HG03442 (cell line): ENCODE data around the gene PBX2.
"Not testable (repeated sequence)": the region's sequence is repeated elsewhere in the genome, so short reads cannot be mapped to it uniquely, and the experiment has no call there.

ENCODE experiments used
- ATAC-seq: cut with Tn5 transposase; IDR thresholded peaks from one replicate; pipeline ENCODE4 v1.9.1; 2021; ENCODE audit warnings: mild to moderate bottlenecking, moderate library complexity; ENCODE audit not compliant: unreplicated experiment

PBX2 gene

DNA sequence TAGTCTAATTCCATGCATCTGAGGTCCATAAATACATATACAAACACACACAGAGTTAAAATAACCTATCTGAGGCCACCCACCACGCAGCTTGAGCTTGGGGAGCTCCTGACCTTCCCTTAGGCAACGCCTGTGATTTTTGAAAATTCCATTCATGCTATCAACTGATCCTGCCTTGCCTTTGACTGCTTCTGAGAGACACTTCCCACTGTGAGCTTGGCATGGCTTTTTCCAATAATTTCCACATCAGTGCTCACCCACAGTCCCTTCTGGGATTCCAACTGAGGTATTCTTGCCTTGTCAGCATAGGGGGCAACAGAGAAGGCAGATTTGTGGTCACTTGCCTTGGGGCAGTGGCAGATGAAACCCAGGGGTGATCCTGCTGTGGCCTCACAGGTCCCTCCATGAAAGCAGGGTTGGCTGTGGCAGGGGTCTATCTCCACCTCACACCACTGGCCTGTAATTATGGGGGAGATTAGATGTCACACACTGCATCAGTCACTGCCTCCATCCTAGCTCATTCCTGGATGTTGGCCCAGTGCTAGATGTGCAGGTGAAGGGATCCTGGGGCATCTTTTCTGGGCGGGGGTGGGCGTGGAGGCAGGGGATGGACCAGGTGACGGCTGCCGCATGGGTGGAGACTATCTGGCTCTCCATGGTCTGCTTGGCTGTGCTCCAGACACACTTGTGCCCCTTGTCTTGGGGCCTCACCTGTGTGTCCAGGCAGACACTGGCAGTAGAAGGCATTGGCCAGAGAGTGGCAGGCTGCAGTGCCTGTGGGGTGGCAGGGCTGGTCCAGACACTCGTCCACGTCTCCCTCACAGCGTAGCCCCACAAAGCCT is 13.6 kb upstream of the PBX2 start:
- ATAC-seq, result no peak

DNA sequence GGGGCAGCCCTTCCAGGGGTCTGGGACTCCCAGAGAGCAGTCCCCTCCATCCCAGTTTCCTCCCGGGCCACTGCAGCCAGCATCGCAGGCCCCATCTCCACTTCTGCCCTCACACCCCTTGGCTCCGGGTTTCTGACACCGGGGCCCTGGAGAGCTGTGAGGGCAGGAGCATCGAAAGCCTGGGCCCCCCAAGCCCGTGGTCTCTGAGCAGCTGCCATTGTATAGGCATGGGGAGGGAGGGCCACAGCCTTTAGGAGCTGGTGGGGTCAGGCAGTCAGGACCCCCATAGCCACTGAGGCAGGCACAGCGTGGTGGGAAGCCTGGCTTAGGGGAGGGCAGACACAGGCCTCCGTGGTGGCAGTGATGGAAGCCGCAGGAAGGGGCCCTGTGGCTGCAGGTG is 12.2 kb upstream of the PBX2 start:
- no peak for ATAC-seq

DNA sequence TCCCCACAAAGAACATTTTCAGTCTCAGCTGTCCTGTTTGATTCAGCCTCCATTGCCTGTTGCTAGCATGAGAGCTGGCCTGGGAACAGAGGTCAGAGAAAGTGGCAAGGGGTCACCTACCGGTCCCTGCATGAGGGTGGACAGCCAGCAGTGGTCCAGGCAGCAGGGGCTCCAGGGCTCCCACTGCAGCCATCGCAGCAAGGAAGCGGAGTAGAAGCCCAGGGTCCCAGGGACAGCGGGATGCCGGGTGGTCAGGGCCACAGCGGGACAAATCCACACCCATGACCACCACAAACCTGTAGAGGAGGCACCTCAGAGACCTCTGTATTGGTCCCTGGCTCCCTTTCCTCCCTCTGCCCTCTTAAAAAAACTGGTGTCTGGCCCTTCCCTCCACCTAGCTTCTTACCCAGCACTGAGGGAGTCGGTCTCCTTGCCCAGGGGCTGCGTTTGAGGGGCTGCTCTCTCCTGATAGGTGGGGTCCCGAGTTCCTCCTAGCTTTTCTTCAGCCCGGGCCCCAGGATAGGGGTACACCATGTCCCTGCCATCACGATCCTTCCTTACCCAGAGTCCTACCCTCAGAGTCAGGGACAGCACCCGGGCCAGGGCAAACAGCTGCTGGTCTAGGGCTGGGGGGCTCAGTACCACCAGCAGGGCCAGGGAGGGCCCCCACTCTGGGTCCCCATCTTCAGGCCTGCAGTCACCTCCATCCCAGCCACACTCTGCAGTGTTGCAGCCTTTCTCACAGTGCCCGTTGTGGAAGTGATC is 10.9 kb upstream of the PBX2 start:
- ATAC-seq, result no peak

DNA sequence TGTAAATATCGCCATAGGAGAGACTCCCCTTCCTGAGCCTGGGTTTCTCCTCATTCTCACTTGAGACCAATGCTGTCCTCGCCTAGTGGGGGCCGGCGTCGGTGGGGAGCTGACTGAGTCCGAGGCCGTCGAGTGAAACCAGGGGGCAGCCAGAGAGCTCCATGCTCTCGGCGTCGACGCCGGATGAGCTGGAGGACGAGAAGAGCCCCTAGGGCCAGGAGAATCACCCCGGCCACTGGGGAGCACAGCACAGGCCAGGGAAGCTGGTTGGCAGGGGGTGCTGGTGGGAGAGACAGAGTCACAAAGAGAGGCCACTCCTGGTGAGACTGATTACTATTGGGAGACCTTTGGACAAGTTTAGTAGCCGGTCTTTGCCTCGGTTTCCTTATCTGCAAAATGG is 8.9 kb upstream of the PBX2 start:
- no peak for ATAC-seq

DNA sequence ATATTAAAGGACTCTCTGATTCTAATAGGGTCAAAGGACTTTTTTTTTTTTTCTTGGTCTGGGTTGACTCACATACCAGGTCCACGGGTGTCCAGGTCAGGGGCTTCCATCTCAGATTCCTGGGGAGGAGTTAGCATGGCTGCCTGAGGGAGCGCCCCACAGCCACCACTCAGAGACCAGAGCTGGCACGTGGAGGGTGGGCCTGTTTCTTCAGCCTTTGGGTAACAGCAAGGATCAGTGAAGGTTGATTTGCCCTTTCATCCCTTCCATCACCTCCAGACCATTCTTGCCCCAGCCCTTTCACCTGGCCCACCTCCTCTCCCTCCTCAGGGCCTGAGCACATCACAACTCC is 8.3 kb upstream of the PBX2 start:
- ATAC-seq, result no peak

DNA sequence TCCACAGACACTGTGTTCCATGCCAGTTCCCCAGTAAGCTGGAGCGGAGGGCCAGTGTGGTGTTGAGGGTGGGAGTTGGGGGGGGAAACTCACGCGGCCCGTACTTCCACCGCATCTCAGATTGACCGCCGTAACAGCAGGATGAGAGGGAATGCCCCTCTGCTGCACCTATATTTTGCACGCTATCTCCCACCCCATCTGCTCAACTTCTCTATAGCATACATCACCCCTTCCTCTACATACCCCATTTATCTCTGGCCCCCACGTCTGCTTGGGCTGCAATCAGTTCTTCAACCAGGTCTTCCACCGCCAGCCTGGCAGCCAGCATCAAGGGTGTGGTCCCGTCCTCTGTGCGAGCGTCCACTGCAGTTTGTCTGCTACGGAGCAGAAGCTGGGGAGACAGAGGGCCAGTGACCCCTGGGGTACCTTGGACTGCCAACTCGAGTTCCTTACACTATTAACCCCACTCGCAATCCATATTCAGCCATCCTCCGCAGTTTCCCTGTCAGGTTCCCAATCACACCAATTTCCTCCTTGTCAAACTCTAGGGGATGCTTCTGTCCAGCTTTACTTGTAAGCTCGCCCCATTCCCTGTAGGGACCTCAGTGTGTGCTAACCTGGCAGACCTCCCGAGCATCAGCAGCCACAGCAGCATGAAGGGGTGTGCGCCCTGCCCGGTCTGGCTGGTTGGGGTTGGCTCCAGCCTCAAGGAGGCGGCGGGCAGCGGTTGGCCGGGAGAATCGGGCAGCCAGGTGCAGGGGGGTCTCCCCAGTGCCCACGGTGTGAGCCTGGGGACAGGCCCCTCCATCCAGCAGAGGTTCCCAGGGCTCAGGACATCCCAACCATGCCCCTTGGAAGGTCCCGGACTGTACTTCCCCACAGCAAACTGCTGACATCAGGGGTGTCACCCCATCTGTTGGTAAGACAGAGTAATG is 6.9 kb upstream of the PBX2 start:
- ATAC-seq, result no peak

DNA sequence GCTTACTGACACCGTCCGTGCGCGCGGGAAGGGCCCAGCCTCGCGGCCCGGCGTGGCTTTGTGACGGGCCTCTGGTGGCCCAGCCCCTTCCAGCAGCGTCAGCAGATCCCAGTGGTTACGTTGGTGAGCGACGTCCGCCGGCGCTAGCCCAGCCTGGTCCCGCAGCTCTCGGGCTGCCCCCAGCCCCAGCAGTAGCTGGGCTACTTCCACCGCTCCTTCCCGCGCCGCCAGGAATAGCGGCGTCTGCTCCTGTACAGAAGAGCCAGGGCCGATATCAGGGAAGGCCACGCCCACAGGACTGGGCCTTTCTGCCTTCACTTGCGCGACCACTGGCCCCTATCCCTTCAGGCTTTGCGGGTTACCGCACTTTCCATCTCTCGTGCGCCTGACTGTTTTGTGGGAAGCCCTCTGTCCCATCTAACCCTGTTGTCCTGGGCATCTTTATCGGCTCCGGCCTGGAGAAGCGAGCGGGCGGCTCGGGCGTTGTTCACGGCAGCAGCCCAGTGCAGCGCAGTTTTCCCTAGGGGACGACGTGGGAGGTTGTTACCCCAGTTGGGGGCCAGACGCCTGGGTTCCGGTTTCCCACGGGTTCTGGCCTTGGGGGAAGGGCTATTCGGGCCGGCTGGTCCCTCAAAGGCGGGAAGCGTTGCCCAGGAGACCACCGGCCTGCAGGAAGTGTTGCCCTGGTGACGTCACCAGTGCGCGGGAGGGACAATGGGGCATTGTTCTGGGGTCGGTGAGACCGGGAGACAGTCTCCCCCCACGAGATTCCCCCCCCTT is 6.1 kb upstream of the PBX2 start:
- peak; percentile 69 for ATAC-seq

DNA sequence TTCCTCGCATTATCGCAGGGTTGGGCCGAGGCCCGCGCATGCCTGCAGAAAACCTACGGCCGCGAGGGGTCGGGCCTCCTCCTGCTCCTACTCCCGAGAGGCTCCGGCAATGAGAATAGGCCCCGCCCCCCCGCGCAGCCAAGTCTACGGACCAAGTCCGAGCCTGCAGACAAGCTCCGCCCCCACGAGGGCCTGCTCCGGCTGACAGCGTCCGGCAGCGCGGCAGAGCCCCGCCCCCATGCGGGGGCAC is 5.6 kb upstream of the PBX2 start:
- peak; percentile 70 for ATAC-seq

DNA sequence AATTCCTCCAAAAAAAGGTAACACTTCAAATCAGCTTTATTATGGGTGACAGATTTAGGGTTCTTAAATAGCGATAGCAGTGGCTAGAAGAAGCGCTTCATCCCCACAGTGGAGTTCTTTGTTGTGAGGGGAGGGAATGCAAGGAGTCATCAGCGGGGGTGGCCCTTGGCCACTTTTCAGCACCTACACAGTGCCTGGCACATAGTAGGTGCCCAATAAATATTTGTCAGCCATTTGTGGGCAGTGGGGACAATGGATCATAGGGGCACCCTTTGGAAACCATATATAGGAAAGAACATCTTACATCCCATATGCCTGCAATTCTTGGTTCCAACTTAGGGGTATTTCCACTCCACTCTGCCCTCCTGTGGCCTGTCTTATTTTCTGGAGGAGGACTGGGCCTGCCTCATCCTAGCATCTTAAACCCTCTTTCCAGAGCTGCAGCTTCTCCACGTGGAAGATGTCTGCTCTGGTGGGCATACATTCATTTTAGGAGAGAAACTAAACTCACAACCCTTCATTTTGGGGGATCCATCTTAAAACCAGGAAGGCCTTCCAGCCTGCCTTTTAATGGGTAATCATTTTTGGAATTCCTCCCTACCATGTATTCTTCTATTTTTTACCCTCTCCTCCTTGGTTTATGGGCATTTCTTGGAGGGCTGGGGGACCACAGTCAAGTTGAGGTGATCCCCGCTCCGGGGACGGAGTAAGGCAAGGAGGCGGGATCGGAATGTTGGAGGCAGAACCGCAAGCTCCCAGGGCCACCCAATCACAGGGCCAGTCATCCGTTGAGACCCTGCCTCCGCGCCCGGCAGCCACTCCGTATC is 5.0 kb upstream of the PBX2 start:
- no peak for ATAC-seq

DNA sequence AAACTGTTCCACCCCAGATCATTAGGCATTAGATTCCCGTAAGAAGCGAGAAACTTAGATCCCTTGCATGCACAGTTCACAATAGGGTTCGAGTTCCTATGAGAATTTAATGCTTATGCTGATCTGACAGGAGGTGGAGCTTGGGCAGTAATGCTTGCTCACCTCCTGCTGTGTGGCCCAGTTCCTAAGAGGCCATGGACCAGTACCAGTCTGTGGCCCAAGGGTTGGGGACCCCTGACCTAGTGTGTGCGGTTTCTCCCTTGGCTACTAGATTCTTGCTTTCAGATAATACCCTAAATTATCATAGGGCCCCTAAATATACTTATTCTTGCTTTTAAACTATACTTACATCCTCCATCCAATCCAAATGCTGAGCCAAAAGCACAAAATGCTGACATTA is 4.4 kb upstream of the PBX2 start:
- ATAC-seq, result no peak

DNA sequence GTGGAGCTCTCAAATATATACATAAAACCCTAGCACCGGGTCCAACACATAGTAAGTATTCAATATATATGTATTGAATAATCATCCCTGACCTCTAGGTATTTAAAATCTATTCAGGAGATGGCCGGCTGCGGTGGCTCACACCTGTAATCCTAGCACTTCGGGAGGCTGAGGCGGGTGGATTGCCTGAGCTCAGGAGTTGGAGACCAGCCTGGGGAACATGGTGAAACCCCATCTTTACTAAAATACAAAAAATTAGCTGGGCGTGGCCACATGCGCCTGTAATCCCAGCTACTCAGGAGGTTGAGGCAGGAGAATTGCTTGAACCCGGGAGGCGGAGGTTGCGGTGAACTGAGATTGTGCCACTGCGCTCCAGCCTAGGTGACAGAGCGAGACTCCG is 3.1 kb upstream of the PBX2 start:
- ATAC-seq, result not testable (repeated sequence)

DNA sequence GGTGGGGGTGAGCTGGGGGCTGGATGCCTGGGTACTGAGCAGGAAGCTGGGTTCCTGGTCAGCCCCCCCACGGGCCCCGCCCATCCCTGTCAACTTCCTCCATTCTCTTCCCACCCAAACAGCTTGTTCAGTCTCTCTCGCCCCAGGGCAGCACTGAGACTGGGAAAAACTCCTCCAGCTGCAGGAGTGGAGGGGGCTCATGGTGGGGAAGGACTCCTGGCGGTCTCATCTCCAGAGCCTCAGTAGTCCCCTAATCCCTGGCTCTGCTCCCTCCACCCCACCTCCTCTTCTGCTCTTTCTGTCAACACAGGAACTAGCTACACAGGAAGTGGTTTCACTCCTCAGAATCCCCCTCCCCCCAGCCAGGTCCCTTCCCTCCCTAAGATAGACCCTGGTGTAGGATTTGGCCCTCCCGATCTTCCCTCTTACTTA is 2.6 kb upstream of the PBX2 start, which contains the start of gene GPSM3:
Gene GPSM3, minus strand, starts transcription at position 36 of the 432 bp plus-strand sequence. CDS start 130 bp downstream, outside the sequence.
- no peak for ATAC-seq

DNA sequence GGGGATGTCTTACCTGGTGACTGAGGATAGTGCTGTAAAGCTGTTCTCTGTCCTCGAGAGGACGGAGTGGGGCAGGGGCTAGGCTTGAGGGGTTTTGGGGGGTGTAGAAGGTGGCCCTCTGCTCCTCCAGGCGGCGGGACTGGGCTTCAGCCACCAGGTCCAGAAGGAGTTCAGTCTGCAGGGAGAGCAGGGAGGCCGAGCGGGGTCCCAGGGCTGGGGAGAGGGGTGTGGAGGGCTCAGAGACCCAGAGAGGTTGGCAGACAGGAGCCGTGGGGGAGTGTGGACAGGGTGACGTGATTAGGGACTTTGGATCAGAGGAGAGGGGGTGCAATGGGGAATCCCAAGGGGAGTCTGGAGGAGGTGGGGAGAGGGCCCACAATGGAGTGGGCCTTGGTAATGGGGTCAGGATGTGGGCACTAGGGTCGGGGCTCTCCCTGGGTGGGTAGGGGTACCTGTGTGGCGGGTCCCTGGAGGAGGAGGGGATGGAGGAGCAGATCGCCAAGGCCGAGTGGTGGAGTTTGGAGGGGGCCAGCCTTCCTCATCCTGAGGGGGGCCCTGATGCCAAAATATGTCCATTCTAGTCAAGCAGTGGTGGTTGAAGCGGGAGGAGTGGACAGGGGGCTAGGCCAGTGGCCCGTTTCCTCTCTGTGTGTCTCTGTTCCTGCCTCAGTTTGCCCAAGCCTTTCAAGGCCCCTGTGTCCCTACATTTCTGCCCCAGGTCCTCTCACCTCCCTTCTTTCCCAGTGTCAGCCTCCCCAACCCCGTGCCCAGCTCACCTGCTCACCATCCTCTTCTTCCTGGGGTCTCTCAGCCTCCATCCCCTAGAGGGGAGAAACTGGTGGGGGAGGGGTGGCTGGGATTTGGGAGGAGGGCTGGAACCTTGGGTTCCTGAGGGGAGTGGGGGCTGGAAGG is 1.9 kb upstream of the PBX2 start:
- no peak for ATAC-seq

DNA sequence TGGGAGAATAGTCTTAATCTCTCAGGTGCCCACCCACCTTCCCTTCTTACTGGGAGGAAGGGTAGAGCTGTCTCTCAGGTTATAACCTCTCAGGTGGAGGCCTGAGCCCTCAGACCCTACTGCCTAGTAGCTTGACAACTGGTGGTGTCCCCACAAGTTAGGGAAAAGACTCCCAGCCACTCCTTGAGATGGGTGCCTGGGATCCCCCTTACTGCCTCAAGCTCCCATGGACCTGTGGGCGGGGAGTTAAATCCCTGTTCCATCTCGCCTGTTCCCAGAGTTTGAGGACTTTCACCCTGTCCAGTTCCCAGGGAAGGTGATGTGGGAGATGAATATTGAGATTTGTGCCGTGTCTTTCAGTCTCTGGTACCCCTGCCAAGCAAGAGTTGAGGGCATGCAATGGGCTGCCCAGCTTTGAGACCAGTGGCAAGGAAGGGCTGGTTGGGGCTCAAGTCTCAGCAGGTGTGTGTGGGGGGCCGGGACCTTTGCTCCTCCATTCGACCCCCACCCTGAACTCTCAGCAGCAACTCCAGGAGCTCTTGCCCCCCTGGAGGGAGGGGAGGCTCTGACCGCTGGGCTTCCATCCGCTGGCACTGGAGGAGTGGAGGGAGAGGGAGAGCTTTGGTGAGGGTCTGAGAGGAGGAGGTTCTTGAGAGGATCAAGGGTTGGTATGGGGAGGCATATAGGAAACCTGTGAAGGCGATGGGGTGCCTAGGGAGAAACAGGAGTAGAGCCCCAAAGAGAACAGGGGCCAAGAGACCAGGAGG is 1.1 kb upstream of the PBX2 start:
- ATAC-seq, result no peak

DNA sequence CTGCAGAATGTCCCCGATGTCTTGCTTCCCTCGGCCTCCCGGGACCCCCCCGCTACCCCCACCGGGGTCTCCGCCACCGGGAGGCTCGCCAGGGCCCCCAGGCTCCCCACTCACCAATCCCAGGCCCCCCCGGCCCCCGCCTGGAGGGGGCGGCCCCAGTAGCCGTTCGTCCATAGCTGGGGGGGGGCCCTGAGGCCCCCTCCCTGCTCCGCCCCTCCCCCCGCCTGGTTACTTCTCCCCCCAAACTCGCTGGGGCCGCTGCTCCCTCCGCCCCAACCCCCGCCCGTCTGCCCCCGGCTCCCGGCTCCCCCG is 304 bp downstream of the PBX2 start:
- no peak for ATAC-seq

DNA sequence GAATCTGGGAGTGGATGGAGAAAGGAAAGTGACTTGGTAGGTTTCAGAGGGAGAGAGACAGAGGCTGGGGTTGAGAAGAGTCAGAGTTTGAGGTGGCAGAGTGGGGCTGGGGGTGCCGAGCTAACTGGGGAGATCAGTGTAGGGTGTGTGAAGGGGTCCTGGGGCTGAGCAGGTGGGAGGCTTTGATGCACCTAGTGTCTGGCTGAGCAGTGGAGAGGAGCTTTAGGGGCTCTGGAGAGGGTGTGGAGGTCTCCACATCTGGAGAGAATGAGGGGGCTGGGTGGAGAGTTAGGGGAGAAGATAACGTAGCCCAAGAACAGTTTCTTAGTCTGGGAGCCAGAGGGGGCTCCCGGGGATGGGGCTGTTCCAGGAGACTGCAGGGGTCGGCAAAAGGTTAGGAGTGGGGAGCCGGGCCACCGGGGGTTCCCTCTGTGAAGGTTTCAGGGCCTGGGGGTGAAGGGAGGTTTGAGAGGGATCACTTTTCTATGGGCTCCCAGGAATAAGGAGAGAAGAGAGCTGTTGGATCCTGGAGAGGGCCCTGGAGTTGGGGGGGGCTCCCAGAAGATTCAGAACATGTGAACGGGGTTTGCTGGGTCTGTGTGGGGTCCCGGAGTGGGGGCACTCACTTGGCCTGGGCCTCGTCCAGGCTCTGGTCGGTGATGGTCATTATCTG is 797 bp downstream of the PBX2 start:
- no peak for ATAC-seq

DNA sequence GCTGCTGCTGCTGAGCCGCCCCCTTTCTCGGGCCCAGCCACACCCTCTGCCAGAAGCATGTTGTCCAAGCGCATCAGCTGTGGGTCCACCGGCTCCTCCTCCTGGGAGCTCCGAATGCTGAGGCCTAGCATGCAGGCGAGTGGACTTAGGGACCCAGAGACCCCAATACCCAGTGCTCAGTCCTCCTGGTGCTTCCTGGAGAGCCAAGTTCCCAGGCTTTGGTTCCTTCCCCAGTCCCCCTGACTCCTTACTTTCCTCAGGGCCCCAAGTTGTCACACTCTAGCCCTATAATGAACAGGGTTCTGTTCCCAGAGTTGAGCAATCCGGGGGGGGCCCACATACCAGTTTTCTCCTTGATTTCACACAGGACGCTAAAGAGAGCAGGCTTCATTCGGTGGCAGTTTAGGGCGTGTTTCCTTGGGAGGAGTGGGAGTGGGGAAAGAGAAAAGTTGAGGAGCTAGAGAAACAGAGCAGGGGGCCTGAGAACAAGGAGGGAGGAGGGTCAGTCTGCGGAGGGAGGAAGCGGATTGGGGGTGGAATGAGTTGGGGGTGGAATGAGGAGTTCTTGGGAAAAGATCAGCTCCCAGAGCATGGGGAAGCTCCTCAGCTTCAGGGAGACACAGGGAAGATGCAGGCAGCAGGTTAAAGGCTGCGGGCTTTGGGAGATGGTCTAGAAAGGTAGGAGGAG is 1.5 kb downstream of the PBX2 start:
- ATAC-seq, result no peak
